Smooth muscle cell (in vitro differentiated cells): ENCODE measurements around the gene S100A2. TPM values are rescaled to one million over a fixed set of nuclear protein-coding genes. Genes with fewer than 3 reads are reported as not detected.

ENCODE experiments used
- DNase-seq: peaks from one replicate; lab custom pipeline; 2025; ENCODE audit not compliant: unreplicated experiment; lab: John Stamatoyannopoulos, UW
- H2AFZ ChIP-seq: fragments of 200-600 bp; sonication (generic); 2 replicates; pipeline ENCODE4 v1.6.0; 2016; ENCODE audit warnings: antibody characterized with exemption, low read depth, mild to moderate bottlenecking
- H3F3A ChIP-seq: fragments of 200-600 bp; sonication (generic); 2 replicates; pipeline ENCODE4 v1.6.0; 2017; ENCODE audit warnings: antibody characterized with exemption, low read depth
- H3K27ac ChIP-seq: fragments of 200-600 bp; sonication (generic); 2 replicates; pipeline ENCODE4 v1.5.1; 2016; ENCODE audit warnings: low read depth, mild to moderate bottlenecking
- H3K27me3 ChIP-seq: fragments of 200-600 bp; sonication (generic); 2 replicates; pipeline ENCODE4 v1.6.1; 2016; ENCODE audit warnings: low read depth, mild to moderate bottlenecking
- H3K36me3 ChIP-seq: fragments of 200-600 bp; sonication (generic); 2 replicates; pipeline ENCODE4 v1.5.1; 2016; ENCODE audit warnings: low read depth
- H3K4me1 ChIP-seq: fragments of 200-600 bp; sonication (generic); 2 replicates; pipeline ENCODE4 v1.5.1; 2016; ENCODE audit warnings: low read depth
- H3K4me2 ChIP-seq: fragments of 200-600 bp; sonication (generic); 2 replicates; pipeline ENCODE4 v1.6.0; 2016; ENCODE audit warnings: mild to moderate bottlenecking
- H3K4me3 ChIP-seq: fragments of 200-600 bp; sonication (generic); 2 replicates; pipeline ENCODE4 v1.5.1; 2016; ENCODE audit warnings: mild to moderate bottlenecking
- H3K79me2 ChIP-seq: fragments of 200-600 bp; sonication (generic); 2 replicates; pipeline ENCODE4 v1.6.0; 2016; ENCODE audit warnings: low read depth, mild to moderate bottlenecking
- H3K9ac ChIP-seq: fragments of 200-600 bp; sonication (generic); 2 replicates; pipeline ENCODE4 v1.6.0; 2016; ENCODE audit warnings: low read depth
- H3K9me3 ChIP-seq: fragments of 200-600 bp; sonication (generic); replicated peaks from 2 replicates; pipeline ENCODE4 v1.5.1; 2016; ENCODE audit warnings: low read depth
- H4K20me1 ChIP-seq: fragments of 200-600 bp; sonication (generic); 2 replicates; pipeline ENCODE4 v1.6.0; 2016; ENCODE audit warnings: low read depth
- CTCF ChIP-seq: fragments of 200-600 bp; sonication (generic); IDR thresholded peaks from 2 replicates; pipeline ENCODE4 v1.5.1; 2017; ENCODE audit warnings: borderline replicate concordance, mild to moderate bottlenecking, antibody characterized with exemption; ENCODE audit not compliant: insufficient read depth, poor library complexity, severe bottlenecking
- WGBS: methylation state at CpG from one replicate; pipeline ENCODE4 v1.1.7; 2016; ENCODE audit warnings: low lambda C conversion rate; 5-methylcytosine and 5-hydroxymethylcytosine counted together
- polyA plus RNA-seq: library from polyadenylated mRNA; unstranded; fragments of >200 nt; fragmentation: Nextera tagmentation; extraction: Ambion mirVana; gene quantifications from 2 replicates; pipeline ENCODE4 v1.2.1, GENCODE V29; 2016
- total RNA-seq: library from RNA; depleted of rRNA; stranded (reverse); fragments of >200 nt; gene quantifications from 2 replicates; pipeline ENCODE4 v1.2.3, GENCODE V29; 2014

The S100A2 gene
- total and polyA plus RNA-seq, 2 experiments from 2014 or later, result 7.3 to 16.6 TPM

GRCh38 chr1:153561466-153561985 is 4.1 kb downstream of the S100A2 start:
- Histone ChIP-seq H3K9ac (no peak overlapping the region), H3K36me3 (no peaks in the 10 kb centered on the region), H3K27me3 (no peaks in the 10 kb centered on the region), H2AFZ (no peak overlapping the region), H3K4me1 (peaks cover 15% of the 10 kb centered on the region), H3K27ac (no peak overlapping the region), H3K4me2 (no peak overlapping the region), H3K79me2 (no peaks in the 10 kb centered on the region), H4K20me1 (no peaks in the 10 kb centered on the region), H3F3A (peaks cover 3% of the 10 kb centered on the region), H3K4me3 (no peak overlapping the region), H3K9me3 (no peaks in the 10 kb centered on the region)
- TF ChIP-seq CTCF, result no peak
- DNase-seq, result no peak
- WGBS, result 95% methylated on average over 3 of the region's 3 CpGs

DNA sequence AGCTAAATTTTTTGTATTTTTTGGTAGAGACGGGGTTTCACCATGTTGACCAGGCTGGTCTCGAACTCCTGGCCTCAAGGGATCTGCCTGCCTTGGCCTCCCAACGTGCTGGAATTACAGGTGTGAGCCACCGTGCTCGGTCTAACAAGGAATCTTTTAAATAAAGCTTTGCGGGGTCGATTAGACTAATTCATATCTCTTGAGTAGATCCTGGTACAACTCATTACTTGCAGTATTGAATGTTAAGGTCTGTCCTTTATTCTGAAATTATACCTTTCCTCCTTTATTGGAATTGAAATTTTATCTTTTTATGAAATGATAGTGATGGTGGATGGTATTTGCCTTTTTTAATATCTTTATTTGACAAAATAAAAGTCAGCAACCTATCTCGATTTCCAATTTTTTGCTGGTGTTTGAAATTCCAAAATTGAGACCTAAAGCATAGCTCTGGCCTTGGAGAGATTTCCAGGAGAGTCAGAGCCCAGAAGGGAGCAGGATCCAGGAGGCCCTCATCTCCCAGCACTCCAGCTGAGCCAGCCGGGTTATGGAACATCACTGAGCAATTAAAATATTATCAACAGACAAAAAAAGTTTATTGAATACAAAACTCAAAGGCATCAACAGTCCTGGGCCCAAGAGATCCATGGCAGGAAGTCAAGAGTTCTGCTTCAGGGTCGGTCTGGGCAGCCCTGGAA is 4.7 kb downstream of the S100A2 start:
- DNase-seq, result no peak
- Histone ChIP-seq H3K9me3 (no peaks in the 10 kb centered on the region), H3K9ac (no peak overlapping the region), H3K4me1 (peaks cover 10% of the 10 kb centered on the region), H3K27me3 (no peaks in the 10 kb centered on the region), H3F3A (peaks cover 1% of the 10 kb centered on the region), H4K20me1 (no peaks in the 10 kb centered on the region), H3K79me2 (no peaks in the 10 kb centered on the region), H3K36me3 (no peaks in the 10 kb centered on the region), H3K27ac (no peak overlapping the region), H3K4me3 (no peak overlapping the region), H2AFZ (no peak overlapping the region), H3K4me2 (no peak overlapping the region)
- no peak for TF ChIP-seq CTCF
- WGBS, result 94% methylated on average over 10 of the region's 10 CpGs

- WGBS, result 96% methylated on average over 2 of the region's 2 CpGs
- H3K4me1 ChIP-seq, result peaks cover 4% of the 10 kb centered on the region
- no peaks in the 10 kb centered on the region for H3K27me3 ChIP-seq
- no peak for DNase-seq
- H3K4me3 ChIP-seq, result no peak overlapping the region
- no peaks in the 10 kb centered on the region for H3K36me3 ChIP-seq
- H3F3A ChIP-seq, result no peaks in the 10 kb centered on the region
- H4K20me1 ChIP-seq, result no peaks in the 10 kb centered on the region
- no peak overlapping the region for H2AFZ ChIP-seq
- no peak overlapping the region for H3K4me2 ChIP-seq
- no peaks in the 10 kb centered on the region for H3K9me3 ChIP-seq
- no peak overlapping the region for H3K9ac ChIP-seq
- TF ChIP-seq CTCF, result no peak
- no peak overlapping the region for H3K27ac ChIP-seq
- H3K79me2 ChIP-seq, result no peaks in the 10 kb centered on the region
Observed at GRCh38 chr1:153560241-153560640, 5.4 kb downstream of the S100A2 start.

- Histone ChIP-seq H3K9me3 (no peaks in the 10 kb centered on the region), H3K4me1 (no peaks in the 10 kb centered on the region), H3K27me3 (no peaks in the 10 kb centered on the region), H4K20me1 (no peaks in the 10 kb centered on the region), H3K36me3 (no peaks in the 10 kb centered on the region), H3F3A (no peaks in the 10 kb centered on the region), H3K4me2 (no peak overlapping the region), H3K9ac (no peak overlapping the region), H2AFZ (no peak overlapping the region), H3K27ac (no peak overlapping the region), H3K79me2 (no peaks in the 10 kb centered on the region), H3K4me3 (no peak overlapping the region)
- DNase-seq, result no peak
- 77% methylated on average over 3 of the region's 3 CpGs for WGBS
- no peak for TF ChIP-seq CTCF
Observed at GRCh38 chr1:153557877-153558276, 7.8 kb downstream of the S100A2 start.
